ENCODE measurements around the gene SOWAHA.

GRCh38 chr5:132791026-132791425, 22.1 kb upstream of the SOWAHA start:
- TF ChIP-seq ZFX (IDR thresholded peaks at IDR 0.05; ENCODE audit: borderline replicate concordance), result no peak
- TF ChIP-seq, protein P1, sequence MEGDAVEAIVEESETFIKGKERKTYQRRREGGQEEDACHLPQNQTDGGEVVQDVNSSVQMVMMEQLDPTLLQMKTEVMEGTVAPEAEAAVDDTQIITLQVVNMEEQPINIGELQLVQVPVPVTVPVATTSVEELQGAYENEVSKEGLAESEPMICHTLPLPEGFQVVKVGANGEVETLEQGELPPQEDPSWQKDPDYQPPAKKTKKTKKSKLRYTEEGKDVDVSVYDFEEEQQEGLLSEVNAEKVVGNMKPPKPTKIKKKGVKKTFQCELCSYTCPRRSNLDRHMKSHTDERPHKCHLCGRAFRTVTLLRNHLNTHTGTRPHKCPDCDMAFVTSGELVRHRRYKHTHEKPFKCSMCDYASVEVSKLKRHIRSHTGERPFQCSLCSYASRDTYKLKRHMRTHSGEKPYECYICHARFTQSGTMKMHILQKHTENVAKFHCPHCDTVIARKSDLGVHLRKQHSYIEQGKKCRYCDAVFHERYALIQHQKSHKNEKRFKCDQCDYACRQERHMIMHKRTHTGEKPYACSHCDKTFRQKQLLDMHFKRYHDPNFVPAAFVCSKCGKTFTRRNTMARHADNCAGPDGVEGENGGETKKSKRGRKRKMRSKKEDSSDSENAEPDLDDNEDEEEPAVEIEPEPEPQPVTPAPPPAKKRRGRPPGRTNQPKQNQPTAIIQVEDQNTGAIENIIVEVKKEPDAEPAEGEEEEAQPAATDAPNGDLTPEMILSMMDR (IDR thresholded peaks at IDR 0.05), result no peak
